PFSK-1 (cell line): ENCODE results near the gene PROB1.

ENCODE experiments used
- FOXP2 ChIP-seq: optimal IDR thresholded peaks from 2 replicates; pipeline ENCODE3; 2011; ENCODE audit warnings: borderline replicate concordance, control low read depth, inconsistent platforms; ENCODE audit not compliant: insufficient read depth; ENCODE audit errors: extremely low read length, extremely low read depth
- POLR2AphosphoS5 ChIP-seq: IDR thresholded peaks from 2 replicates; pipeline ENCODE4 v1.6.1; 2012; ENCODE audit warnings: low read depth, mild to moderate bottlenecking, control low read depth, low read length, moderate library complexity
- SIN3A ChIP-seq: IDR thresholded peaks from 2 replicates; pipeline ENCODE4 v1.6.1; 2012; ENCODE audit warnings: mild to moderate bottlenecking, low read length, moderate library complexity, borderline replicate concordance; ENCODE audit not compliant: insufficient read depth
- TAF1 ChIP-seq: IDR thresholded peaks from 2 replicates; pipeline ENCODE4 v1.6.1; 2012; ENCODE audit warnings: low read length, control low read depth, borderline replicate concordance; ENCODE audit not compliant: insufficient read depth
- TF ChIP-seq, protein P1 (sequence below), 2 experiments: IDR thresholded peaks; 2 replicates each; pipeline versions ENCODE4 v1.6.1 to v1.8.0; 2011 to 2012; ENCODE audit warnings: low read depth in 2 of 2, low read length in 2 of 2, control low read depth in 1 of 2, inconsistent platforms in 1 of 2, mild to moderate bottlenecking in 1 of 2, moderate library complexity in 1 of 2; ENCODE audit not compliant: insufficient read depth in 1 of 2

The PROB1 gene

DNA sequence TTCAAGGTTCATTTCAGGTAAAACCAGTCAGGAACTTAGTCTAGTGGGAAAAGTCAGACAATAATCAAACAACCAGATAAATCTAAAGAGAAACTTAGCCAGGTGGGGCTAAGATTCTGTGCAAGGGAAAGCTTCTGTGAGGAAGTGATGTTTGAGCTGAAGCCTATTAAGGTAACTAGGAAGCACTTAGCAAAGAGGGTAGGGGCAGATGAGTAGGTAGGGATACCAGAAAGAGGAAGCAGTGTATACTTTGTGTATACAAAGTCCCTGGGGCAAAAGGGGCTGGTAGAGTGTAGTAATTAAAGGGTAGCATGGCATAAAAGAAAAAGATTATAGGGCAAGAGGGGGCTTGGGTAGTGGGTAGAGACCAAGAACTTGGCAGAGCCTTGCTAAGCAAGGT lies 12.6 kb upstream of the PROB1 start:
- no peak for TF ChIP-seq TAF1
- no peak for TF ChIP-seq SIN3A
- TF ChIP-seq, protein P1, sequence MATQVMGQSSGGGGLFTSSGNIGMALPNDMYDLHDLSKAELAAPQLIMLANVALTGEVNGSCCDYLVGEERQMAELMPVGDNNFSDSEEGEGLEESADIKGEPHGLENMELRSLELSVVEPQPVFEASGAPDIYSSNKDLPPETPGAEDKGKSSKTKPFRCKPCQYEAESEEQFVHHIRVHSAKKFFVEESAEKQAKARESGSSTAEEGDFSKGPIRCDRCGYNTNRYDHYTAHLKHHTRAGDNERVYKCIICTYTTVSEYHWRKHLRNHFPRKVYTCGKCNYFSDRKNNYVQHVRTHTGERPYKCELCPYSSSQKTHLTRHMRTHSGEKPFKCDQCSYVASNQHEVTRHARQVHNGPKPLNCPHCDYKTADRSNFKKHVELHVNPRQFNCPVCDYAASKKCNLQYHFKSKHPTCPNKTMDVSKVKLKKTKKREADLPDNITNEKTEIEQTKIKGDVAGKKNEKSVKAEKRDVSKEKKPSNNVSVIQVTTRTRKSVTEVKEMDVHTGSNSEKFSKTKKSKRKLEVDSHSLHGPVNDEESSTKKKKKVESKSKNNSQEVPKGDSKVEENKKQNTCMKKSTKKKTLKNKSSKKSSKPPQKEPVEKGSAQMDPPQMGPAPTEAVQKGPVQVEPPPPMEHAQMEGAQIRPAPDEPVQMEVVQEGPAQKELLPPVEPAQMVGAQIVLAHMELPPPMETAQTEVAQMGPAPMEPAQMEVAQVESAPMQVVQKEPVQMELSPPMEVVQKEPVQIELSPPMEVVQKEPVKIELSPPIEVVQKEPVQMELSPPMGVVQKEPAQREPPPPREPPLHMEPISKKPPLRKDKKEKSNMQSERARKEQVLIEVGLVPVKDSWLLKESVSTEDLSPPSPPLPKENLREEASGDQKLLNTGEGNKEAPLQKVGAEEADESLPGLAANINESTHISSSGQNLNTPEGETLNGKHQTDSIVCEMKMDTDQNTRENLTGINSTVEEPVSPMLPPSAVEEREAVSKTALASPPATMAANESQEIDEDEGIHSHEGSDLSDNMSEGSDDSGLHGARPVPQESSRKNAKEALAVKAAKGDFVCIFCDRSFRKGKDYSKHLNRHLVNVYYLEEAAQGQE (IDR thresholded peaks at IDR 0.05; ENCODE audit: insufficient read depth in 1 of 2, low read depth in 2 of 2, low read length in 2 of 2): no peak
- no peak for TF ChIP-seq POLR2AphosphoS5
- TF ChIP-seq FOXP2: no peak

- TF ChIP-seq SIN3A: no peak
- no peak for TF ChIP-seq POLR2AphosphoS5
- no peak for TF ChIP-seq FOXP2
- TF ChIP-seq, protein P1 (IDR thresholded peaks at IDR 0.05; ENCODE audit: insufficient read depth in 1 of 2, low read depth in 2 of 2, low read length in 2 of 2): no peak
- TF ChIP-seq TAF1: no peak
Observed at GRCh38 chr5:139406963-139407362, 12.1 kb upstream of the PROB1 start.

GRCh38 chr5:139404484-139404840 lies 9.6 kb upstream of the PROB1 start:
- TF ChIP-seq FOXP2 (no peak), SIN3A (no peak), TAF1 (no peak; the same call in 1 of the 2 replicates), POLR2AphosphoS5 (no peak)
- TF ChIP-seq, protein P1 (IDR thresholded peaks at IDR 0.05; ENCODE audit: insufficient read depth in 1 of 2, low read depth in 2 of 2, low read length in 2 of 2): no peak

GRCh38 chr5:139403787-139404483 lies 9.0 kb upstream of the PROB1 start, which contains the start of gene SPATA24:
TSS of gene SPATA24 (minus strand) at chr5:139404089. CDS start at chr5:139404060, 29 bp downstream.
- TF ChIP-seq TAF1: peak; percentile 67; the same call in 1 of the 2 replicates
- TF ChIP-seq POLR2AphosphoS5: no peak
- TF ChIP-seq FOXP2: no peak
- TF ChIP-seq, protein P1 (IDR thresholded peaks at IDR 0.05; ENCODE audit: insufficient read depth in 1 of 2, low read depth in 2 of 2, low read length in 2 of 2): no peak
- TF ChIP-seq SIN3A: no peak

GRCh38 chr5:139403418-139403786 lies 8.5 kb upstream of the PROB1 start:
- no peak for TF ChIP-seq TAF1
- TF ChIP-seq POLR2AphosphoS5: no peak
- TF ChIP-seq, protein P1 (IDR thresholded peaks at IDR 0.05; ENCODE audit: insufficient read depth in 1 of 2, low read depth in 2 of 2, low read length in 2 of 2): no peak
- no peak for TF ChIP-seq FOXP2
